K562 (cell line): Measurements from ENCODE around the gene KRTAP4-8. TPM values are rescaled to one million over a fixed set of nuclear protein-coding genes. Genes with fewer than 3 reads are reported as not detected.

Source experiments
- ATAC-seq: fragments of 200-7000 bp; cut with Tn5 transposase; 3 replicates; pipeline ENCODE4 v1.9.1; 2020; ENCODE audit warnings: moderate library complexity
- BruUV-seq: library from RNA; stranded (reverse); fragments of 400-500 nt; replicated peaks from 2 replicates; lab custom pipeline; 2021; lab: Mats Ljungman, UMichigan
- CTCF ChIA-PET: fragments of 300-600 bp; formaldehyde crosslinking; extraction: SDS; loops from one replicate; lab custom pipeline; 2021; ENCODE audit warnings: low intra/inter-chr PET ratio; lab: Yijun Ruan, JAX
- POLR2A ChIA-PET: fragments of 300-600, 350-650 bp; sonication (Branson Sonifier 250); formaldehyde crosslinking; extraction: SDS; loops from one replicate; lab custom pipeline; 2021; ENCODE audit warnings: antibody characterized with exemption, inconsistent platforms; lab: Yijun Ruan, JAX
- DNase-seq, 4 experiments: peaks; one replicate each; pipeline versions ENCODE4 v3.0.0 to v3.0.0-alpha.2; 2011 to 2018; ENCODE audit warnings: low spot score in 3 of 4, mixed read lengths in 3 of 4; ENCODE audit errors: extremely low read depth in 1 of 4
- FAIRE-seq: peaks from 2 replicates; lab custom pipeline; 2011; peaks lifted over from hg19 to GRCh38; lab: Jason Lieb, UNC
- H2AFZ ChIP-seq: 2 replicates; pipeline ENCODE4 v1.6.0; 2011; ENCODE audit warnings: low read depth, low read length, control low read depth, inconsistent platforms
- H3K27ac ChIP-seq: fragments of 200-600 bp; 3 replicates; pipeline ENCODE4 v1.8.0; 2011; ENCODE audit warnings: low read depth, mild to moderate bottlenecking, control low read depth, inconsistent platforms, low read length, moderate library complexity, mixed read lengths; ENCODE audit errors: extremely low read depth
- H3K27me3 ChIP-seq, 2 experiments: fragments of 300-600 bp in 1 of 2; 2 replicates in 1 of 2; 3 replicates in 1 of 2; pipeline versions ENCODE4 v1.6.0 to v1.8.0; 2011; ENCODE audit warnings: inconsistent platforms in 2 of 2, low read length in 2 of 2, mild to moderate bottlenecking in 1 of 2, mixed read lengths in 1 of 2, moderate library complexity in 1 of 2; ENCODE audit not compliant: control insufficient read depth in 2 of 2, insufficient read depth in 2 of 2
- H3K36me3 ChIP-seq: fragments of 300-600 bp; 3 replicates; pipeline ENCODE4 v1.8.0; 2011; ENCODE audit warnings: mild to moderate bottlenecking, low read length, inconsistent platforms; ENCODE audit not compliant: control insufficient read depth, insufficient read depth
- H3K4me1 ChIP-seq, 2 experiments: fragments of 200-600 bp in 1 of 2; replicated peaks in 1 of 2; 2 replicates in 1 of 2; 3 replicates in 1 of 2; pipeline versions ENCODE4 v1.5.1 to v1.8.0; 2011; ENCODE audit warnings: inconsistent platforms in 2 of 2, low read length in 2 of 2, mild to moderate bottlenecking in 1 of 2, mixed read lengths in 1 of 2, moderate library complexity in 1 of 2; ENCODE audit not compliant: control insufficient read depth in 2 of 2, insufficient read depth in 2 of 2
- H3K4me2 ChIP-seq: 2 replicates; pipeline ENCODE4 v1.6.1; 2011; ENCODE audit warnings: low read length, control low read depth, inconsistent platforms, mixed read lengths; ENCODE audit not compliant: insufficient read depth
- H3K4me3 ChIP-seq: fragments of 200-600 bp; sonication (generic), shearing (Covaris generic); 2 replicates; pipeline ENCODE4 v1.5.1; 2016; ENCODE audit warnings: control low read depth, inconsistent platforms
- H3K79me2 ChIP-seq: fragments of 200-600 bp; 3 replicates; pipeline ENCODE4 v1.8.0; 2011; ENCODE audit warnings: low read length, inconsistent platforms; ENCODE audit not compliant: control insufficient read depth, insufficient read depth
- H3K9ac ChIP-seq, 2 experiments: 2 replicates each; pipeline versions ENCODE4 v1.6.0 to v1.6.1; 2011; ENCODE audit warnings: low read depth in 2 of 2, low read length in 2 of 2, control low read depth in 1 of 2, inconsistent platforms in 1 of 2, mild to moderate bottlenecking in 1 of 2, mixed read lengths in 1 of 2; ENCODE audit not compliant: insufficient read depth in 1 of 2
- H3K9me1 ChIP-seq: one replicate; pipeline ENCODE4 v1.6.0; 2011; ENCODE audit warnings: inconsistent platforms, mild to moderate bottlenecking, low read length, moderate library complexity; ENCODE audit not compliant: control insufficient read depth, insufficient read depth
- H3K9me3 ChIP-seq: replicated peaks from 2 replicates; pipeline ENCODE4 v1.5.1; 2011; ENCODE audit warnings: low read depth, low read length, inconsistent platforms; ENCODE audit not compliant: control insufficient read depth, insufficient read depth
- H4K20me1 ChIP-seq: replicated peaks from 2 replicates; pipeline ENCODE4 v1.6.1; 2011; ENCODE audit warnings: low read length, inconsistent platforms, mixed read lengths; ENCODE audit not compliant: control insufficient read depth, insufficient read depth
- CBFA2T2 ChIP-seq: fragments of 450-650 bp; conservative IDR thresholded peaks from 2 replicates; pipeline ENCODE4 v1.6.1; 2017; ENCODE audit warnings: mild to moderate bottlenecking
- GATA2 ChIP-seq: sonication (generic); formaldehyde crosslinking; IDR thresholded peaks from 2 replicates; pipeline ENCODE4 v1.4.0; 2020; ENCODE audit warnings: mild to moderate bottlenecking, missing genetic modification reagents
- HNRNPUL1 ChIP-seq: fragments of 200-400 bp; formaldehyde crosslinking; IDR thresholded peaks from 2 replicates; pipeline ENCODE4 v1.6.1; 2017; ENCODE audit warnings: low read length
- LARP7 ChIP-seq: fragments of 450-650 bp; IDR thresholded peaks from 2 replicates; pipeline ENCODE4 v1.6.1; 2016
- NFIC ChIP-seq: fragments of 450-650 bp; IDR thresholded peaks from 2 replicates; pipeline ENCODE4 v1.6.1; 2017; ENCODE audit warnings: mild to moderate bottlenecking, inconsistent platforms
- SMARCE1 ChIP-seq: fragments of 450-650 bp; IDR thresholded peaks from 2 replicates; pipeline ENCODE4 v1.7.1; 2016; ENCODE audit warnings: mild to moderate bottlenecking
- TCF7L2 ChIP-seq: fragments of 150-350 bp; IDR thresholded peaks from 2 replicates; pipeline ENCODE4 v1.6.1; 2016; ENCODE audit warnings: low read depth, mild to moderate bottlenecking, low read length, moderate library complexity
- ZFX ChIP-seq: sonication (generic); formaldehyde crosslinking; IDR thresholded peaks from 2 replicates; pipeline ENCODE4 v1.8.0; 2022; ENCODE audit warnings: mild to moderate bottlenecking, missing genetic modification reagents, moderate library complexity
- ZNF707 ChIP-seq: fragments of 250-450 bp; sonication (Bioruptor Pico); conservative IDR thresholded peaks from 2 replicates; pipeline ENCODE4 v1.8.0; 2022; ENCODE audit warnings: inconsistent platforms, mild to moderate bottlenecking, moderate library complexity
- WGBS: fragments of 100-300 bp; shearing (Covaris generic); methylation state at CpG from one replicate; pipeline ENCODE4 v1.1.6; 2016; ENCODE audit warnings: low coverage, mixed read lengths; ENCODE audit not compliant: insufficient coverage; ENCODE audit errors: missing lambda C conversion rate; 5-methylcytosine and 5-hydroxymethylcytosine counted together
- in situ Hi-C: fragments of 300-500 bp; cut with MboI; formaldehyde crosslinking; loops from 4 replicates; pipeline ENCODE4 v1.15.0; 2018; ENCODE audit warnings: inconsistent platforms, mixed read lengths
- intact Hi-C: fragments of 100-400 bp; cut with micrococcal nuclease; formaldehyde crosslinking; loops from 2 replicates; pipeline ENCODE4 v1.14.2; 2022
- polyA plus RNA-seq, 8 experiments: library from polyadenylated mRNA; depleted of rRNA in 4 of 8; stranded (reverse) in 5 of 8; unstranded in 3 of 8; fragments of >200 nt; fragmentation: Nextera tagmentation in 2 of 8; fragmentation: Illumina TruSeq in 1 of 8; extraction: Ambion mirVana in 2 of 8; extraction: Trizol in 1 of 8; gene quantifications; 2 replicates each; pipeline versions ENCODE4 v1.2.1 to v1.2.3, GENCODE V29; 2011 to 2014; ENCODE audit warnings: inconsistent platforms in 1 of 8, missing spikeins in 1 of 8
- total RNA-seq, 7 experiments: library from RNA; depleted of rRNA in 6 of 7; stranded (reverse); fragments of >200 nt in 6 of 7; fragmentation: Illumina TruSeq in 2 of 7; extraction: Trizol in 2 of 7; gene quantifications; 2 replicates each; pipeline versions ENCODE4 v1.2.1 to v1.2.3, GENCODE V29; 2011 to 2021; ENCODE audit warnings: low replicate concordance in 1 of 7
- TF ChIP-seq, protein P1 (sequence below), 2 experiments: fragments of 250-450 bp in 1 of 2; fragments of 450-650 bp in 1 of 2; sonication (Bioruptor Pico) in 1 of 2; IDR thresholded peaks; 2 replicates each; pipeline versions ENCODE4 v1.6.1 to v1.8.0; 2016 to 2021; ENCODE audit warnings: mild to moderate bottlenecking in 2 of 2, moderate library complexity in 2 of 2, missing compliant biosample characterization in 1 of 2, missing genetic modification characterization in 1 of 2
- TF ChIP-seq, protein P2 (sequence below): sonication (generic); formaldehyde crosslinking; IDR thresholded peaks from 2 replicates; pipeline ENCODE4 v1.8.1; 2023; ENCODE audit warnings: mild to moderate bottlenecking, missing genetic modification reagents
- TF ChIP-seq, protein P3 (sequence below), 2 experiments: fragments of 450-650 bp; IDR thresholded peaks; 2 replicates each; pipeline ENCODE4 v1.6.1; 2016; ENCODE audit warnings: mild to moderate bottlenecking in 2 of 2, borderline replicate concordance in 1 of 2, low read depth in 1 of 2, moderate library complexity in 1 of 2

KRTAP4-8 gene
- total and polyA plus RNA-seq, 9 of the 15 experiments (the other 6 are each of a cell fraction or from before 2014, with no cell fraction given): not detected

DNA sequence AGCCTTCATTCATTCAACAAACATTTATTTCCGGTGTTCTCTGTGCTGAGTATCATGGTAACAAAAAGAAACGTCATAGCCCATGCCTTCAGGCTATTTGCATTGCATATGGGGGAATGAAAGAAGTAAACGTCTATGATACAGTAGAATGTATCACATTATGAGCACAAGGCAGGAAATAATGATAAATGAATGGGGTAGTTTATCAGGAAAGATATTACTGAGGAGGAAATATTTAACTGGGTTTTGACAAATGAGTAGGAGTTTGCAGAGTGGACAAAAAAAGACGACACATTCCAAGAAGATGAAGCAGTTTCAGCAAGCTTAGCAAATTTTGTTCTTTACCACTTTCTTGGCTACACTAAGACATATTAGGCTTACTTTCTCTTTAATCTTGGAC, 15.3 kb downstream of the KRTAP4-8 start:
- 0% methylated on average over 4 of the region's 4 CpGs for WGBS
- CTCF ChIA-PET: no interaction called here
- no peak overlapping the region for H2AFZ ChIP-seq
- BruUV-seq: no TSS peak
- intact Hi-C loops: no loop called here
- H3K4me3 ChIP-seq: no peak overlapping the region
- no peak for ATAC-seq
- no peak overlapping the region for H3K9ac ChIP-seq
- no peaks in the 10 kb centered on the region for H3K9me1 ChIP-seq
- no peaks in the 10 kb centered on the region for H3K4me1 ChIP-seq
- FAIRE-seq: no peak
- H3K9me3 ChIP-seq: no peaks in the 10 kb centered on the region
- H3K79me2 ChIP-seq: no peaks in the 10 kb centered on the region
- in situ Hi-C loops: no loop called here
- no peaks in the 10 kb centered on the region for H3K36me3 ChIP-seq
- no peaks in the 10 kb centered on the region for H3K27me3 ChIP-seq
- POLR2A ChIA-PET: no interaction called here
- H4K20me1 ChIP-seq: no peaks in the 10 kb centered on the region
- DNase-seq: no peak
- H3K27ac ChIP-seq: no peak overlapping the region
- no peak overlapping the region for H3K4me2 ChIP-seq
- TF ChIP-seq TCF7L2 (no peak), GATA2 (CRISPR knock-in tag) (no peak), ZFX (no peak), HNRNPUL1 (no peak), ZNF707 (no peak), SMARCE1 (no peak), NFIC (no peak), LARP7 (no peak), CBFA2T2 (no peak)
- TF ChIP-seq, protein P1, sequence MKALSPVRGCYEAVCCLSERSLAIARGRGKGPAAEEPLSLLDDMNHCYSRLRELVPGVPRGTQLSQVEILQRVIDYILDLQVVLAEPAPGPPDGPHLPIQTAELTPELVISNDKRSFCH (CRISPR knock-in tag; IDR thresholded peaks at IDR 0.05): no peak
- TF ChIP-seq, protein P1 (tag; IDR thresholded peaks at IDR 0.05): no peak
- TF ChIP-seq, protein P2, sequence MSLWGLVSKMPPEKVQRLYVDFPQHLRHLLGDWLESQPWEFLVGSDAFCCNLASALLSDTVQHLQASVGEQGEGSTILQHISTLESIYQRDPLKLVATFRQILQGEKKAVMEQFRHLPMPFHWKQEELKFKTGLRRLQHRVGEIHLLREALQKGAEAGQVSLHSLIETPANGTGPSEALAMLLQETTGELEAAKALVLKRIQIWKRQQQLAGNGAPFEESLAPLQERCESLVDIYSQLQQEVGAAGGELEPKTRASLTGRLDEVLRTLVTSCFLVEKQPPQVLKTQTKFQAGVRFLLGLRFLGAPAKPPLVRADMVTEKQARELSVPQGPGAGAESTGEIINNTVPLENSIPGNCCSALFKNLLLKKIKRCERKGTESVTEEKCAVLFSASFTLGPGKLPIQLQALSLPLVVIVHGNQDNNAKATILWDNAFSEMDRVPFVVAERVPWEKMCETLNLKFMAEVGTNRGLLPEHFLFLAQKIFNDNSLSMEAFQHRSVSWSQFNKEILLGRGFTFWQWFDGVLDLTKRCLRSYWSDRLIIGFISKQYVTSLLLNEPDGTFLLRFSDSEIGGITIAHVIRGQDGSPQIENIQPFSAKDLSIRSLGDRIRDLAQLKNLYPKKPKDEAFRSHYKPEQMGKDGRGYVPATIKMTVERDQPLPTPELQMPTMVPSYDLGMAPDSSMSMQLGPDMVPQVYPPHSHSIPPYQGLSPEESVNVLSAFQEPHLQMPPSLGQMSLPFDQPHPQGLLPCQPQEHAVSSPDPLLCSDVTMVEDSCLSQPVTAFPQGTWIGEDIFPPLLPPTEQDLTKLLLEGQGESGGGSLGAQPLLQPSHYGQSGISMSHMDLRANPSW: no peak
- TF ChIP-seq, protein P3, sequence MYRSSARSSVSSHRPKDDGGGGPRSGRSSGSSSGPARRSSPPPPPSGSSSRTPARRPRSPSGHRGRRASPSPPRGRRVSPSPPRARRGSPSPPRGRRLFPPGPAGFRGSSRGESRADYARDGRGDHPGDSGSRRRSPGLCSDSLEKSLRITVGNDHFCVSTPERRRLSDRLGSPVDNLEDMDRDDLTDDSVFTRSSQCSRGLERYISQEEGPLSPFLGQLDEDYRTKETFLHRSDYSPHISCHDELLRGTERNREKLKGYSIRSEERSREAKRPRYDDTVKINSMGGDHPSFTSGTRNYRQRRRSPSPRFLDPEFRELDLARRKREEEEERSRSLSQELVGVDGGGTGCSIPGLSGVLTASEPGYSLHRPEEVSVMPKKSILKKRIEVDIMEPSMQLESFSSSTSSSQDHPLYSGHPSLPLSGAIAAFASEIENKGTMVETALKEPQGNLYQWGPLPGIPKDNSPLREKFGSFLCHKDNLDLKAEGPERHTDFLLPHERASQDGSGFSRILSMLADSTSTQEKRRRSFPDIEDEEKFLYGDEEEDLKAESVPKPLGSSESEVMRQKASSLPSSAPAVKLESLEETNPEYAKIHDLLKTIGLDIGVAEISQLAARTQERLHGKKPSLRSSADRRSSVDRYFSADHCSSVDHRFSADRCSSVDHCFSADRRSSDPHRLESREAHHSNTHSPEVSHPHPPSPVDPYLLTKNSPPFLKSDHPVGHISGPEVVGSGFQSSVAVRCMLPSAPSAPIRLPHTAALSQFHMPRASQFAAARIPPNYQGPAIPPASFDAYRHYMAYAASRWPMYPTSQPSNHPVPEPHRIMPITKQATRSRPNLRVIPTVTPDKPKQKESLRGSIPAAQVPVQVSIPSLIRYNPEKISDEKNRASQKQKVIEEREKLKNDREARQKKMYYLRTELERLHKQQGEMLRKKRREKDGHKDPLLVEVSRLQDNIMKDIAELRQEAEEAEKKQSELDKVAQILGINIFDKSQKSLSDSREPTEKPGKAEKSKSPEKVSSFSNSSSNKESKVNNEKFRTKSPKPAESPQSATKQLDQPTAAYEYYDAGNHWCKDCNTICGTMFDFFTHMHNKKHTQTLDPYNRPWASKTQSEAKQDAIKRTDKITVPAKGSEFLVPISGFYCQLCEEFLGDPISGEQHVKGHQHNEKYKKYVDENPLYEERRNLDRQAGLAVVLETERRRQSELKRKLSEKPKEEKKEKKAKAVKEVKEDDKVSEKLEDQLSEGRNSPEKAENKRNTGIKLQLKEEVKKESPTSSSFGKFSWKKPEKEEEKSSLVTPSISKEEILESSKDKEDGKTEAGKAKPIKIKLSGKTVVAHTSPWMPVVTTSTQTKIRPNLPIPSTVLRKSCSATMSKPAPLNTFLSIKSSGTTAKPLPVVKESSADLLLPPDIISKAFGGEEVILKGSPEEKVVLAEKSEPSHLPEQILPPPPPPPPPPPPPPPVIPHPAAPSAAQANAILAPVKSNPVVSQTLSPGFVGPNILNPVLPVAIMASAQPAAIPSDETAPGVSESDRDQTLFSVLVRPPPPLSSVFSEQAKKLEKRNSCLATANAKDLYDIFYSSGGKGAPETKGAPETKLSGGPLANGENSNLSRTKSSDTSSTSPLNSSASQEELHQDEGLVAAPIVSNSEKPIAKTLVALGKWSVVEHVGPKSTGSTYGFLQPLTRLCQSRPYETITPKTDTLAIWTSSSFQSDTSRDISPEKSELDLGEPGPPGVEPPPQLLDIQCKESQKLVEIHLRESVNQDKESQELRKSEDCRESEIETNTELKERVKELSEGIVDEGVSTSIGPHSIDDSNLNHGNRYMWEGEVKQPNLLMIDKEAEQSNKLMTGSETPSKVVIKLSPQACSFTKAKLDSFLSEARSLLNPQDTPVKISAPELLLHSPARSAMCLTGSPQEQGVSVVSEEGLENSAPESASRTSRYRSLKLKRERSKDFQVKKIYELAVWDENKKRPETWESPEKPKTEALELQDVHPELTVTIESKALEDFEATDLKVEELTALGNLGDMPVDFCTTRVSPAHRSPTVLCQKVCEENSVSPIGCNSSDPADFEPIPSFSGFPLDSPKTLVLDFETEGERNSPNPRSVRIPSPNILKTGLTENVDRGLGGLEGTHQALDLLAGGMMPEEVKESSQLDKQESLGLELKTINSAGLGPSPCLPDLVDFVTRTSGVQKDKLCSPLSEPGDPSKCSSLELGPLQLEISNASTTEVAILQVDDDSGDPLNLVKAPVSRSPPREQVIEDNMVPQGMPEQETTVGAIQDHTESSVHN (IDR thresholded peaks at IDR 0.05; ENCODE audit: borderline replicate concordance in 1 of 2, low read depth in 1 of 2): no peak
